Nucleus accumbens (tissue), 56 donors: ENCODE results near the gene PLEKHG7.
"Not testable (repeated sequence)": the region's sequence is repeated elsewhere in the genome, so short reads cannot be mapped to it uniquely, and the experiment has no call there.

ENCODE experiments used
- DNase-seq, 56 donors: peaks; one replicate each; lab custom pipeline; 2025; lab: John Stamatoyannopoulos, UW

The PLEKHG7 gene

GRCh38 chr12:92786045-92786444 is 83.3 kb downstream of the PLEKHG7 start:
- DNase-seq, result no peak

- not testable (repeated sequence) for DNase-seq
These were observed 91.6 kb downstream of the PLEKHG7 start for GRCh38 chr12:92794356-92794755.

- no peak for DNase-seq
These were observed 92.0 kb downstream of the PLEKHG7 start for GRCh38 chr12:92794814-92795213.

- DNase-seq, result no peak
These were observed 93.9 kb downstream of the PLEKHG7 start for GRCh38 chr12:92796650-92797049.

GRCh38 chr12:92802906-92803305 is 100.1 kb downstream of the PLEKHG7 start:
- no peak for DNase-seq

- DNase-seq, result no peak
These were observed 101.1 kb downstream of the PLEKHG7 start for GRCh38 chr12:92803903-92804302.

- DNase-seq, result no peak
These were observed 107.6 kb downstream of the PLEKHG7 start for GRCh38 chr12:92810370-92810769.

GRCh38 chr12:92814584-92814983 is 111.8 kb downstream of the PLEKHG7 start:
- no peak for DNase-seq

GRCh38 chr12:92821142-92821541 is 118.4 kb downstream of the PLEKHG7 start:
- DNase-seq, result no peak
